ENCODE data around the gene OR10H5. TPM values are rescaled to one million over a fixed set of nuclear protein-coding genes. Genes with fewer than 3 reads are reported as not detected.

Gene OR10H5
- total RNA-seq, 1 experiment from 2014 or later = not detected

GRCh38 chr19:15748239-15748638 is 39.2 kb upstream of the OR10H5 start:
- TF ChIP-seq, protein P1, sequence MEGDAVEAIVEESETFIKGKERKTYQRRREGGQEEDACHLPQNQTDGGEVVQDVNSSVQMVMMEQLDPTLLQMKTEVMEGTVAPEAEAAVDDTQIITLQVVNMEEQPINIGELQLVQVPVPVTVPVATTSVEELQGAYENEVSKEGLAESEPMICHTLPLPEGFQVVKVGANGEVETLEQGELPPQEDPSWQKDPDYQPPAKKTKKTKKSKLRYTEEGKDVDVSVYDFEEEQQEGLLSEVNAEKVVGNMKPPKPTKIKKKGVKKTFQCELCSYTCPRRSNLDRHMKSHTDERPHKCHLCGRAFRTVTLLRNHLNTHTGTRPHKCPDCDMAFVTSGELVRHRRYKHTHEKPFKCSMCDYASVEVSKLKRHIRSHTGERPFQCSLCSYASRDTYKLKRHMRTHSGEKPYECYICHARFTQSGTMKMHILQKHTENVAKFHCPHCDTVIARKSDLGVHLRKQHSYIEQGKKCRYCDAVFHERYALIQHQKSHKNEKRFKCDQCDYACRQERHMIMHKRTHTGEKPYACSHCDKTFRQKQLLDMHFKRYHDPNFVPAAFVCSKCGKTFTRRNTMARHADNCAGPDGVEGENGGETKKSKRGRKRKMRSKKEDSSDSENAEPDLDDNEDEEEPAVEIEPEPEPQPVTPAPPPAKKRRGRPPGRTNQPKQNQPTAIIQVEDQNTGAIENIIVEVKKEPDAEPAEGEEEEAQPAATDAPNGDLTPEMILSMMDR (IDR thresholded peaks at IDR 0.05; ENCODE audit: insufficient read depth in 1 of 2, low read depth in 1 of 2, low read length in 1 of 2, severe bottlenecking in 1 of 2, unreplicated experiment in 1 of 2) = no peak
- Mint-ChIP-seq H3K27me3 (ENCODE audit: insufficient read depth, unreplicated experiment) (peaks cover 16% of the 10 kb centered on the region), H3K36me3 (ENCODE audit: insufficient read depth, unreplicated experiment) (no peaks in the 10 kb centered on the region), H3K9me3 (ENCODE audit: unreplicated experiment) (peaks cover 28% of the 10 kb centered on the region), H3K27ac (ENCODE audit: unreplicated experiment) (no peak overlapping the region), H3K4me1 (ENCODE audit: low read depth, unreplicated experiment) (peaks cover 5% of the 10 kb centered on the region), H3K4me3 (ENCODE audit: unreplicated experiment) (no peak overlapping the region)
- ChIA-PET POLR2A (no interaction called here), CTCF (no interaction called here)
- Histone ChIP-seq H3K9me3 (no peaks in the 10 kb centered on the region; the same call in 1 of the 2 replicates), H3K27me3 (replicated peaks; ENCODE audit: control insufficient read depth, insufficient read depth, low read length) (no peaks in the 10 kb centered on the region), H3K4me3 (ENCODE audit: low read depth, low read length) (no peak overlapping the region), H3K4me1 (peaks cover 2% of the 10 kb centered on the region; the same call in 1 of the 2 replicates), H3K36me3 (ENCODE audit: control insufficient read depth, insufficient read depth, low read length) (no peaks in the 10 kb centered on the region)
- no TSS peak for BruUV-seq (replicated peaks)
- intact Hi-C loops (cut with micrococcal nuclease; ENCODE audit: unreplicated experiment) = no loop called here
- no peak for DNase-seq

DNA sequence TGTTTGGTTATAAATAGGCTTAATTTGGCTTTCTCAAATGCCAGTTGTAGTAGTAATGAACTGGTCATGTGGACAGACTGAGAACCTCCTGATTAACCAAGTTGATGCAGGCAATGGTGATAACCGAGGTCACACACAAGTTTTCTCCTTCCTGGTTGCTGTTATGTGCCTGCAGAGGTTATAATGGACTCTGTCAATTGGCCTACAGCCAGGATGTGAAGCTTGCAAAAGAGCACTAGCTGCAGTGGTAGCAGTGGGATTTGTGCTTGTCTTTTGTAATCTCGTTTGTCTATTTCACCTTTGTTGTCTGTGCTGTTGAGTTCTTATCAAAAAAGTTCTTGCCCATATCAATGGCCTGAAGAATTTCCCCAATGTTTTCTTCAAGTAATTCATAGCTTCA is 29.1 kb upstream of the OR10H5 start:
- no TSS peak for BruUV-seq (replicated peaks)

GRCh38 chr19:15759962-15760565 is 27.4 kb upstream of the OR10H5 start:
- Mint-ChIP-seq H3K27me3 (ENCODE audit: insufficient read depth, unreplicated experiment) (peaks cover 7% of the 10 kb centered on the region), H3K9me3 (ENCODE audit: unreplicated experiment) (no peaks in the 10 kb centered on the region), H3K4me1 (ENCODE audit: low read depth, unreplicated experiment) (no peaks in the 10 kb centered on the region), H3K27ac (ENCODE audit: unreplicated experiment) (no peak overlapping the region), H3K4me3 (ENCODE audit: unreplicated experiment) (no peak overlapping the region), H3K36me3 (ENCODE audit: insufficient read depth, unreplicated experiment) (no peaks in the 10 kb centered on the region)
- H3K27me3 ChIP-seq (replicated peaks; ENCODE audit: control insufficient read depth, insufficient read depth, low read length) = no peaks in the 10 kb centered on the region
- no peaks in the 10 kb centered on the region for H3K9me3 ChIP-seq
- no TSS peak for BruUV-seq (replicated peaks)
- TF ChIP-seq, protein P1 (IDR thresholded peaks at IDR 0.05; ENCODE audit: insufficient read depth in 1 of 2, low read depth in 1 of 2, low read length in 1 of 2, severe bottlenecking in 1 of 2, unreplicated experiment in 1 of 2) = peak in 1 of 2 experiments; percentile 44
- no peak overlapping the region for H3K4me3 ChIP-seq (ENCODE audit: low read depth, low read length)
- ChIA-PET CTCF (no interaction called here), POLR2A (no interaction called here)
- H3K36me3 ChIP-seq (ENCODE audit: control insufficient read depth, insufficient read depth, low read length) = no peaks in the 10 kb centered on the region
- peak in 1 of 2 experiments; percentile 16 for DNase-seq
- intact Hi-C loops (cut with micrococcal nuclease; ENCODE audit: unreplicated experiment) = no loop called here
- H3K4me1 ChIP-seq = no peaks in the 10 kb centered on the region

More for the DNA sequence above, 29.1 kb upstream of the OR10H5 start:
- intact Hi-C loops (cut with micrococcal nuclease; ENCODE audit: unreplicated experiment) = no loop called here
- Mint-ChIP-seq H3K27ac (ENCODE audit: unreplicated experiment) (no peak overlapping the region), H3K27me3 (ENCODE audit: insufficient read depth, unreplicated experiment) (peaks cover 5% of the 10 kb centered on the region), H3K4me3 (ENCODE audit: unreplicated experiment) (no peak overlapping the region), H3K4me1 (ENCODE audit: low read depth, unreplicated experiment) (peaks cover 2% of the 10 kb centered on the region), H3K36me3 (ENCODE audit: insufficient read depth, unreplicated experiment) (no peaks in the 10 kb centered on the region), H3K9me3 (ENCODE audit: unreplicated experiment) (peaks cover 1% of the 10 kb centered on the region)
- DNase-seq = no peak
- Histone ChIP-seq H3K4me3 (ENCODE audit: low read depth, low read length) (no peak overlapping the region), H3K27me3 (replicated peaks; ENCODE audit: control insufficient read depth, insufficient read depth, low read length) (no peaks in the 10 kb centered on the region), H3K4me1 (peaks cover 2% of the 10 kb centered on the region; the same call in 1 of the 2 replicates), H3K36me3 (ENCODE audit: control insufficient read depth, insufficient read depth, low read length) (no peaks in the 10 kb centered on the region), H3K9me3 (no peaks in the 10 kb centered on the region)
- ChIA-PET POLR2A (no interaction called here), CTCF (no interaction called here)
- TF ChIP-seq, protein P1 (IDR thresholded peaks at IDR 0.05; ENCODE audit: insufficient read depth in 1 of 2, low read depth in 1 of 2, low read length in 1 of 2, severe bottlenecking in 1 of 2, unreplicated experiment in 1 of 2) = no peak
